HepG2 (cell line): ENCODE measurements around the gene C21orf91.

Experiments used
- KDM1A ChIP-seq: IDR thresholded peaks from 2 replicates; pipeline ENCODE4 v1.6.1; 2016; ENCODE audit warnings: missing compliant biosample characterization
- KLF11 ChIP-seq: IDR thresholded peaks from 2 replicates; pipeline ENCODE4 v1.6.1; 2016; ENCODE audit warnings: missing compliant biosample characterization
- PAWR ChIP-seq: sonication (generic); formaldehyde crosslinking; IDR thresholded peaks from 2 replicates; pipeline ENCODE4 v1.4.0; 2020; ENCODE audit warnings: missing genetic modification reagents, mild to moderate bottlenecking, borderline replicate concordance
- ZFP90 ChIP-seq: sonication (generic); formaldehyde crosslinking; IDR thresholded peaks from 2 replicates; pipeline ENCODE4 v1.8.0; 2022; ENCODE audit warnings: missing genetic modification reagents, mild to moderate bottlenecking, inconsistent platforms, borderline replicate concordance
- ZNF558 ChIP-seq: sonication (generic); formaldehyde crosslinking; IDR thresholded peaks from 2 replicates; pipeline ENCODE4 v1.9.0; 2022; ENCODE audit warnings: mild to moderate bottlenecking, missing genetic modification reagents, borderline replicate concordance
- ZNF878 ChIP-seq: sonication (generic); formaldehyde crosslinking; IDR thresholded peaks from 2 replicates; pipeline ENCODE4 v1.8.1; 2023; ENCODE audit warnings: mild to moderate bottlenecking, missing genetic modification reagents, moderate library complexity

- TF ChIP-seq ZNF878 (no peak), KDM1A (no peak), PAWR (CRISPR knock-in tag) (no peak), ZFP90 (CRISPR knock-in tag) (no peak), ZNF558 (CRISPR knock-in tag) (no peak), KLF11 (CRISPR knock-in tag) (no peak)
These were observed 37.1 kb downstream of the C21orf91 start for GRCh38 chr21:17782051-17782450.
